Pancreas (tissue), 10 donors: Measurements from ENCODE around the gene LRIG3. TPM values are rescaled to one million over a fixed set of nuclear protein-coding genes. Genes with fewer than 3 reads are reported as not detected.
"Not testable (repeated sequence)": the region's sequence is repeated elsewhere in the genome, so short reads cannot be mapped to it uniquely, and the experiment has no call there.

Experiments
- ATAC-seq, 4 donors: fragments of 200-7000 bp; cut with Tn5 transposase; one replicate each; pipeline versions ENCODE4 v1.8.0 to v1.9.1; 2020; ENCODE audit warnings: mild to moderate bottlenecking in 4 of 4, moderate library complexity in 4 of 4
- DNase-seq, 6 donors: peaks; one replicate each; pipeline ENCODE4 v3.0.0-alpha.2; 2020
- FAIRE-seq: peaks from 2 replicates; lab custom pipeline; 2012; peaks lifted over from hg19 to GRCh38; lab: Jason Lieb, UNC
- H3K27ac ChIP-seq, 4 donors: fragments of 200-600 bp; sonication (generic); 1 replicate in 3 of 4; 2 replicates in 1 of 4; pipeline versions ENCODE4 v1.5.0 to v1.8.0; 2020
- H3K27me3 ChIP-seq, 4 donors: fragments of 200-600 bp; one replicate each; pipeline ENCODE4 v1.8.0; 2021
- H3K36me3 ChIP-seq, 3 donors: fragments of 200-600 bp; sonication (generic) in 1 of 3; one replicate each; pipeline versions ENCODE4 v1.5.0 to v1.8.0; 2020 to 2021
- H3K4me1 ChIP-seq, 3 donors: fragments of 200-600 bp; one replicate each; pipeline ENCODE4 v1.8.0; 2021
- H3K4me3 ChIP-seq, 4 donors: fragments of 200-600 bp; sonication (generic) in 2 of 4; one replicate each; pipeline versions ENCODE4 v1.5.0 to v1.8.0; 2020 to 2021
- H3K9me3 ChIP-seq, 4 donors: fragments of 200-600 bp; one replicate each; pipeline ENCODE4 v1.8.0; 2021
- CTCF ChIP-seq, 4 donors: fragments of 200-600 bp; sonication (generic) in 3 of 4; IDR thresholded peaks; one replicate each; pipeline versions ENCODE4 v1.5.0 to v1.8.0; 2021; ENCODE audit warnings: antibody characterized with exemption in 4 of 4
- WGBS, 2 donors: extraction: QIAGEN DNeasy Blood & Tissue Kit; methylation state at CpG; one replicate each; pipeline ENCODE4 v1.1.7; 2013; 5-methylcytosine and 5-hydroxymethylcytosine counted together
- intact Hi-C, 3 donors: fragments of 100-400 bp; cut with DNase I; formaldehyde crosslinking; loops; one replicate each; pipeline versions ENCODE4 v1.11.1 to v1.14.2; 2022
- polyA plus RNA-seq, 2 donors: library from polyadenylated mRNA; stranded (reverse); fragments of 200-250 nt; gene quantifications; one replicate each; pipeline ENCODE4 v1.2.3, GENCODE V29; 2013
- total RNA-seq, 6 donors: library from RNA; stranded (reverse); fragmentation: NEBNext Ultra II Directional in 4 of 6; extraction: Animal tissue kit (Norgen Biotek cat#: 25700) in 4 of 6; gene quantifications; one replicate each; pipeline versions ENCODE4 v1.2.1 to v1.2.4, GENCODE V29; 2021 to 2023
- donor health status: healthy with polysubstance abuse.
- donor health status: DM: no; HTN: no; CAD: no; lungs with moderate emphysema.
- donor health status: DM: no; HTN: no; CAD: no.
- donor health status: control.
- donor health status: control.
- donor health status: Bipolar disorder and iron deficiency.
- donor health status: DM: yes; HTN: yes; CAD: no.
- donor health status: DM: no; HTN: no; CAD: no.
- donor health status: DM: no; HTN: no; CAD: no.
- donor health status: DM: yes; HTN: yes; CAD: no.

The LRIG3 gene
- total and polyA plus RNA-seq, 8 donors, result 7.2 to 44.3 (median 25.0) TPM

- no peak for TF ChIP-seq CTCF (IDR thresholded peaks at IDR 0.05)
- no peak for DNase-seq
- no peaks in the 10 kb centered on the region for H3K9me3 ChIP-seq
- 95 to 98% methylated on average over 5 of the region's 5 CpGs for WGBS, 2 donors
- no peaks in the 10 kb centered on the region for H3K36me3 ChIP-seq
- no peak for FAIRE-seq
- peaks cover 0 to 6% (median 0%) of the 10 kb centered on the region in 3 donors for H3K4me1 ChIP-seq
- no peak overlapping the region for H3K4me3 ChIP-seq
- H3K27ac ChIP-seq, result no peak overlapping the region
- no peak for ATAC-seq
- no peaks in the 10 kb centered on the region for H3K27me3 ChIP-seq
- intact Hi-C loops, result no loop called here
These were observed 62.3 kb downstream of the LRIG3 start for GRCh38 chr12:58858030-58858429.

- H3K27ac ChIP-seq, DNase-seq, H3K36me3 ChIP-seq, FAIRE-seq, H3K4me1 ChIP-seq, H3K27me3 ChIP-seq, H3K4me3 ChIP-seq, intact Hi-C loops, ATAC-seq, H3K9me3 ChIP-seq: not testable (repeated sequence)
- WGBS, 2 donors, result 15 to 19% methylated on average over 1 of the region's 1 CpG
These were observed 63.1 kb downstream of the LRIG3 start for GRCh38 chr12:58857206-58857605.

GRCh38 chr12:58855630-58856029 is 64.7 kb downstream of the LRIG3 start:
- H3K9me3 ChIP-seq, ATAC-seq, intact Hi-C loops, H3K4me1 ChIP-seq, H3K4me3 ChIP-seq, FAIRE-seq, H3K36me3 ChIP-seq, H3K27me3 ChIP-seq: not testable (repeated sequence)
- 42 to 47% methylated on average over 5 of the region's 5 CpGs for WGBS, 2 donors
- peak overlapping the region in 2 of 4 donors; percentile 31 to 66 for H3K27ac ChIP-seq
- DNase-seq, result peak in 2 of 6 donors; percentile 32 to 48

GRCh38 chr12:58850826-58851225 is 69.5 kb downstream of the LRIG3 start:
- no peaks in the 10 kb centered on the region for H3K36me3 ChIP-seq
- TF ChIP-seq CTCF (IDR thresholded peaks at IDR 0.05), result no peak
- H3K27ac ChIP-seq, result no peak overlapping the region
- 92 to 93% methylated on average over 3 of the region's 3 CpGs for WGBS, 2 donors
- H3K27me3 ChIP-seq, result no peaks in the 10 kb centered on the region
- no peak overlapping the region for H3K4me3 ChIP-seq
- intact Hi-C loops, result no loop called here
- ATAC-seq, result no peak
- peaks cover 0 to 4% (median 0%) of the 10 kb centered on the region in 3 donors for H3K4me1 ChIP-seq
- FAIRE-seq, result no peak
- H3K9me3 ChIP-seq, result no peaks in the 10 kb centered on the region
- DNase-seq, result no peak

- Histone ChIP-seq H3K27me3 (no peaks in the 10 kb centered on the region), H3K9me3 (no peaks in the 10 kb centered on the region), H3K36me3 (no peaks in the 10 kb centered on the region), H3K4me3 (no peak overlapping the region), H3K4me1 (no peaks in the 10 kb centered on the region), H3K27ac (no peak overlapping the region)
- FAIRE-seq, result no peak
- no peak for DNase-seq
- ATAC-seq, result peak in 1 of 4 donors; percentile 35
- TF ChIP-seq CTCF (IDR thresholded peaks at IDR 0.05), result no peak
- WGBS, 2 donors, result 61 to 64% methylated on average over 5 of the region's 5 CpGs
- intact Hi-C loops, result no loop called here
These were observed 72.3 kb downstream of the LRIG3 start for GRCh38 chr12:58847901-58848600.

- Histone ChIP-seq H3K36me3 (no peaks in the 10 kb centered on the region), H3K27ac (no peak overlapping the region), H3K4me1 (no peaks in the 10 kb centered on the region), H3K27me3 (no peaks in the 10 kb centered on the region), H3K9me3 (no peaks in the 10 kb centered on the region), H3K4me3 (no peak overlapping the region)
- 93 to 96% methylated on average over 4 of the region's 4 CpGs for WGBS, 2 donors
- DNase-seq (no peak), ATAC-seq (no peak), FAIRE-seq (no peak)
- intact Hi-C loops, result no loop called here
- no peak for TF ChIP-seq CTCF (IDR thresholded peaks at IDR 0.05)
These were observed 76.1 kb downstream of the LRIG3 start for GRCh38 chr12:58844161-58844560.
